GM18951 (cell line): ENCODE measurements around the gene FIBP.

Experiments
- POLR2A ChIP-seq: IDR thresholded peaks from 4 replicates; pipeline ENCODE4 v1.6.1; 2011; ENCODE audit warnings: mild to moderate bottlenecking; ENCODE audit not compliant: insufficient read length, insufficient read depth; ENCODE audit errors: extremely low read depth
- in situ Hi-C: fragments of 300-500 bp; cut with MboI; formaldehyde crosslinking; loops from one replicate; pipeline ENCODE4 v1.12.0; 2022; ENCODE audit warnings: low sequenced_read_pairs, mixed read lengths, inconsistent platforms; ENCODE audit not compliant: unreplicated experiment

Gene FIBP

DNA sequence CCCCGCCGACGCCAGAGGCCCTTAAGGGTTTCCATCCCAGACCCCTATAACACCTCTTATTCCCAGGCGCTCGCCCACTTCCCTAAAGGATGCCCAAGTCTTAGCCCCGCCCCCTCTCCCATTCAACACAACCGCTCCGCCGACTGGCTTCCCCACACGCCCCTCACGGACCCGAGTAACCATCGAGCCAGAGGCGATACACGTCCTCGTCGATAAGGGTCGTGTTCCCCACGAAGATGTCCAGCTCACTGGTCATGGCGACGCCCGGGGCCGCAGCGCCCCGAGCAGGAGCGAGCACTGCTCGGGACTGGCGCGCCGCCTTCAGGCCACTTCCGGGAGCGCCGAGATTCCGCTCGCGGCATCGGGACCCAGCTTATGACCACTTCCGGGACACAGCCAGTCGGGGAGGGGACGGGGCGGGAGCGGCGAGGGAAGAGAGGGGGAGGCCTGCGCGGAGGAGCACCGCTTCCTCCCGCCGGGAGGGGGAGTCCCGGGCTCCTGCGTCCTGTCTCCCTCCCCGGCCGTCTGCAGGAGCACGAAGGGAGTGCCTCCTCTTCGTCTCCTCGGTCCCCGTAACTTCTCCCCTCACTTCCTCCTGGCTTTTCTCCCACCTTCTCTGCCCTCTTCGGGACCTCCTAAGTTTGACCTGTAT, at the start of gene FIBP:
Gene FIBP, minus strand, starts transcription at position 309 of the 652 bp plus-strand sequence. Its CDS starts 53 bp downstream, at position 256.
- in situ Hi-C loops: no loop called here

DNA sequence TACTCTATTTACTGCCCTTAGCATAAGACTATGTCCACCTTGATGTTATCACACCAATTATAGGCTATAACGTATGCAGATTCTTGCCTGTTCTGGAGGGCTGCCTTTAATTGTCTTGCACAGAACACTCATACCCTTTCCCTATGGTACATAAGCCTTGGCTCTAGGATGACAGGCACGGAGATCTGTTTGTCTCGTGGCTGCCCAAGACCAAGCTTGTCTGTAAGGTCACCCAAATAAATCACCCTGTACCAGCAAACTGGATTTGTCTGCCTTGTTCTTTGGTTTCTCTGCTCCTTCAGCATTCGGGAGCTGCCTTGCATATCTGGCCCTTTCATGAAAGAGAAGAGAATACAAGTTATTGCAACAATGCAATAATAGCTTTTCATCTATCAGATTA, 49.5 kb upstream of the FIBP start:
- in situ Hi-C loops: no loop called here

More for the DNA sequence above, at the start of gene FIBP:
- TF ChIP-seq POLR2A: peak; percentile 96

DNA sequence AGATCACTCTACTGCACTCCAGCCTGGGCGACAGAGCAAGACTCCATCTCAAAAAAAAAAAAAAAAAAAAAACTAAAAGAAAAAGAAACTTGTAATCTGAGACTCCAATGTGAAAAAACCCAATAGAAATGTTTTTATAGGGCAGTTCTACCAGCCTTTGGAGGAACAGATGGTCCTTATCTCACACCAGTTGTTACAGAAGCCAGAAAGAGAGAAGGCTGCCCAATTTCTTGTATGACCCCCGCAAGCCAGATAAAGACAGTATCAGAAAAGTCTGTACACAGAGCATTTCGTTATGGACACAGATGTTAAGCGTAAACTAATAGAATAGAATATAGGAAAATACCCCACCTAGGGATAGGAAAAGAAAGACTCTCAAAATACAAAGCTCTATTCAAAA, 45.7 kb upstream of the FIBP start:
- TF ChIP-seq POLR2A: no peak
- in situ Hi-C loops: no loop called here

More for the DNA sequence above, 49.5 kb upstream of the FIBP start:
- no peak for TF ChIP-seq POLR2A

DNA sequence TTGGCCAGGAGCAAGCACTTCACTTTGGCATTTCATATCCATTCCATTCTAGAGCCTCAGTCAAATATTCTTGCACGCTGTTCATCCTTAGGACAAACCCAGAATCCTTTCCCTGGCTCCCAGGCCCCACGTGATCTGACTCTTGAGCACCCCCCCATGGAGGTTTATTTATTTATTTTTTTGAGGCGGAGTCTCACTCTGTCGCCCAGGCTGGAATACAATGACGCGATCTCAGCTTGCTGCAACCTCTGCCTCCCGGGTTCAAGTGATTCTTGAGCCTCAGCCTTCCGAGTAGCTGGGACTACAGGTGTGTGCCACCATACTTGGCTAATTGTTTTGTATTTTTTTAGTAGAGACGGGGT, 44.3 kb upstream of the FIBP start:
- no peak for TF ChIP-seq POLR2A
- in situ Hi-C loops: no loop called here

DNA sequence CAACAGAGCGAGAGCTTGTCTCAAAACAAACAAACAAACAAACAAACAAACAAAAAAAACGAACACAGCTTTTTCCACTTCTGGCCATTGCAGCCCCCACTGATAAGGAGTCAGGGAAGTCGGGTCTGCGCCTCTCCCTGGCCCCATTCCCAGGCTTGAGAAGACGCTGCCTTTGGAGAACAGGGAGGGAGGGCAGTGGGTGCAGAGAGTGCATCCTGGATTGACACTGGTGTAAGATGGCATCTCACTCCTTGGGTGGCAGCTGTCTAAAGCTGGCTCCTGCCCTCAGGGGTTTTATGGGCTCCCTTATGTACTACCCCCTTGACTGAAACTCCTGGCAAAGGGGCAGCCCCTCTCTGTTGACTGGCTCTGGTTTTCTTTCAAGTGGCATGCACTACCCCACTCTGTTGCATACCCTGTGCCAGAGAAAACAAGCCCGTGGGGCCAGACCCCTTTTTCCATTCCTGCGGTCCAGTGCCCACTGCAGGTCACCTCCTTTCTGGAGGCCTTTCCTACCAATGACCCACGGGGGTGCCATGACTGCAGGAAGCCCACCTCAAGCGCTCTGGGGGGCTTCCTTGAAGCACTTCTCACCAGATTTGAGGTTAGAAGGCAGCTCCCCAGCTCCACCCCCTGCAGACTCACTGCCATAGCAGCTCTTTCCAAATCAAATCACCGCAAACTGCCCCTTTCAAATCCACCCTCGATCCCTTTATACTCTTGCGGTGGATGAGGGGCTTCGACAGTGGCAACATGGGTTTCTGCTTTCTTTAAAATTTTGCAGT, 43.7 kb upstream of the FIBP start:
- in situ Hi-C loops: no loop called here
- no peak for TF ChIP-seq POLR2A

DNA sequence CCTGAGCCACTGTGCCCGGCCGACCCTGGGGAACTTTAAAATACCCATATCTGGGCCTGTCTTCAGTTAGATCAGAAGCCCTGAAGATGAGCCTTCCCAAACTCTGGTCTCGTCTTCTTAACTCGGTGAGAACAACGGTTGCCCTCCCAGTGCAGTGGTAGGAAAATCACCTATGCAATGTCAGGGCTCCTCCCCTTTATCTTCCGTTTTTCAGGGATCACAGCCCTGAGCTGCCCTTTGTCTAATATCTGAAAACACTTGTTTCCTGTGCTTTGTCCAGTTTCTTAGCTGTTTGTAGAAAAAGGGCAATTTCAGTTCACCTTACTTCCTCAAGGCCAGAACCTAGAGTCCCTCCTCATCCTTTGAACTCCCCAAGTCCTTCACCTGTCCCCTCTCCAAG, 40.4 kb upstream of the FIBP start:
- no peak for TF ChIP-seq POLR2A
- in situ Hi-C loops: no loop called here

DNA sequence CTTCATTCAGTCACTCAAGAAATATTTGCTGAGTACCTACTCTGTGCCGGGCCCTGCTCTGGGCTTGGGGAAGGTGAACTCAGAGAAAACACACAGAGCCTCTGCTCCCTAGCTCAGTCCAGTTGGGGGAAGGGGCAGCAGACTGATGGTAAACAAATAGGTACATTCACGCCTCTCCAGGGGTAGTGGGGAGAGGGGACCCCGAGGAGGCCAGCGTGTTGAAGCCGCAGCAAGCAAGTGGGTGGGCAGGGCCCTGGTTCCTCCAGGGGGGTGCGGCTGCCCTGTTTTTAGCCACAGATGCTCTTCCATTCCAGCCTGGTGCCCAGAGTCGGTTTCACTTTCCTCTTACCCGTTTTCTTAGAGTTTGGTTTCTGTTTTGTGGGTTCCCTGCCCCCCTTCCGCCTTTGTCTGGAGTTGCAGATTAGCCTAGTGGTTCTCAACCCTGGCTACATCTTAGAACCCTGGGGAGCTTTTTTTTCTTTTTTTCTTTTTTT, 39.7 kb upstream of the FIBP start:
- peak; percentile 58 for TF ChIP-seq POLR2A
- in situ Hi-C loops: no loop called here

DNA sequence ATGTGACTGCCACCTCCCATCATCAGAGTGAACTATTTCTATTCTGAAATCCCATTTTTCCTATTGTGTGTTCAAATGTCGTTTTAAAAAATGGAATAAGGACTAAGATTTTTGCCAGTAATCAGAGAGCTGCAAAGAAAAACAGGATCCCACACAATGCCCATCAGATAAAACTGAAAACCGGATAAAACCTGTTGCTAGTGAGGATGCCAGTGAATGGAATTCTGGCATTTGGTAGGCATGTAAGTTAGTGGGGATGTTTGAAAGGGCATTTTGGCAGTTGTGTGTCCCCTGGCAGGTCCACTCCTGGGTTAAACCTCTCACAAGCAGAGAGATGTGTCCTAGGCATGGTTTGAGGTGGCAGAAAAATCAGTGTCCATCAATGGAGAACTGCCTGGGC, 37.1 kb upstream of the FIBP start:
- TF ChIP-seq POLR2A: no peak
- in situ Hi-C loops: no loop called here

DNA sequence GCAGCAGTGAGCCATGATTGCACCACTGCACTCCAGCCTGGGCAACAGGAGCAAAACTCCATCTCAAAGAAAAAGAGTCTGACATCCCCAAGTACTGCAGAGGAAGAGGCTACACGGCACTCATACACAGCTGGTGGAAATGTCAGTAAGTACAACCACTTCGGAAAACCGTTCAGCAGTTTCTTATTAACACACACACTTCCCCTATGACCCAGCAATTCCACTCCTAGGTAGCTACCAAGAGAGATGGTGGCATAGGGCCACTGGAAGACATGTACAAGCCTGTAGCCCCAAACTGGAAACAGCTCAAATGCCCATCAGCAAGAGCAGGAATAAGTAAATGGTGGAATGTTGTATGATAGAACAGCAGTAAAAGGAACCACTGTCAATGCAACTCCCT, 34.3 kb upstream of the FIBP start:
- TF ChIP-seq POLR2A: no peak
- in situ Hi-C loops: no loop called here

DNA sequence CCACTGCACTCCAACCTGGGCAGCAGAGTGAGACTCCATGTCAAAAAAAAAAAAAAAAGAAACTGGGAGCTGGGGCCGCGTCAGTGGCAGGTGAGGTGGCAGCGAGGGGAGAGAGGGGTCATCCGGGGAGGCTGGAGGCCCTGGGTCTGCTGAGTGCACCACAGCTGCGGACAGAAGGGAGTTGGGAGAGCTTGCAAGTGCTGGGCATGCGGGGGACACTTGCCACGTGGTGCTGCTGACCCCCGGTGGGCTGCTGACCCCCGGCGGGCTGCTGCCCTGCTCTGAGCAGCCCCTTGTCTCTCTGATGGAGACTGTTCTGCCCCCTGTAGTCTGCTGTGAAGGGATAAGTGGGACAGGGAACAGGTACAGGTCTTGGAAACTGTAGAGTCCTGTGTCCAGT, 33.6 kb upstream of the FIBP start:
- TF ChIP-seq POLR2A: no peak
- in situ Hi-C loops: no loop called here

DNA sequence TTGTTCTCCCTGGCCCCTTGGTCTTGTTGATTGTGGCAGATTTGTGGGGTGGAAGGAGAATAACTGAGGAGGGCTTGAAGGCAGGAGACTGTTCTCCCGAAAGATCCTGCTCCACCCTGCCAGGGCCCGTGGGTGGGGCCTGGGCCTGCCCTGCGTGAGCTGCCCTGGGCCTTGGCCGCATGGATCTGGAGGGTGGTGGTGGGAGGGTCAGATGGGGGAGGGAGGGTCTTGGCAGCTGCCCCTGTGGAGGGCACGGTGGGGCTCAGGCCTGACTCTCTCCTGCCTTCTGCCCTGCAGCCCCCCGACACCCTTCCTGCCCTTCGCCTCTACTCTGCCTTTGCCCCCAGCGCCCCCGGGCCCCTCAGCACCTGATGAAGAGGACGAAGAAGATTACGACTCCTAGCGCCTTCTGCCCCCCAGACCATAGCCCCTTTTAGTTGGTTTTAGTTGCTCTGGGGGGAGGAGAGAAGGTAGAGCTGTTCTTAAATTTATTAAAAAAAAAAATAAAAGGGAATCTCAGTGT, 32.8 kb upstream of the FIBP start:
- in situ Hi-C loops: no loop called here

DNA sequence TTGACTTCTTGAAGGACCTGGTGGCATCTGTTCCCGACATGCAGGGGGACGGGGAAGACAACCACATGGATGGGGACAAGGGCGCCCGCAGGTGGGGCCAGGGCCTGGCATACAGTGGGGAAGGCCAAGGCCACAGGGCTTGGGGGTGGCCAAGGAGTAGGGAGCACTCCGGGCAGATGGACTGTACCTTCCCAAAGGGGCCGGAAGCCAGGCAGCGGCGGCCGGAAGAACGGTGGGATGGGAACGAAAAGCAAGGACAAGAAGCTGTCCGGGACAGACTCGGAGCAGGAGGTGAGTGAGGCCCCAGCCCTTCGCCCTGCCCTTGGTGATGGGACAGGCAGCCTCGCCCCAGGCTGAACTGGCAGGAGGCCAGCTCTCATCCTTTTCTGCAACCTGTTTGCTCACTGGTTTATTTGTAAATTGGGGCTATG, 32.1 kb upstream of the FIBP start:
- in situ Hi-C loops: no loop called here
- TF ChIP-seq POLR2A: no peak

More for the DNA sequence above, 32.8 kb upstream of the FIBP start:
- TF ChIP-seq POLR2A: no peak

DNA sequence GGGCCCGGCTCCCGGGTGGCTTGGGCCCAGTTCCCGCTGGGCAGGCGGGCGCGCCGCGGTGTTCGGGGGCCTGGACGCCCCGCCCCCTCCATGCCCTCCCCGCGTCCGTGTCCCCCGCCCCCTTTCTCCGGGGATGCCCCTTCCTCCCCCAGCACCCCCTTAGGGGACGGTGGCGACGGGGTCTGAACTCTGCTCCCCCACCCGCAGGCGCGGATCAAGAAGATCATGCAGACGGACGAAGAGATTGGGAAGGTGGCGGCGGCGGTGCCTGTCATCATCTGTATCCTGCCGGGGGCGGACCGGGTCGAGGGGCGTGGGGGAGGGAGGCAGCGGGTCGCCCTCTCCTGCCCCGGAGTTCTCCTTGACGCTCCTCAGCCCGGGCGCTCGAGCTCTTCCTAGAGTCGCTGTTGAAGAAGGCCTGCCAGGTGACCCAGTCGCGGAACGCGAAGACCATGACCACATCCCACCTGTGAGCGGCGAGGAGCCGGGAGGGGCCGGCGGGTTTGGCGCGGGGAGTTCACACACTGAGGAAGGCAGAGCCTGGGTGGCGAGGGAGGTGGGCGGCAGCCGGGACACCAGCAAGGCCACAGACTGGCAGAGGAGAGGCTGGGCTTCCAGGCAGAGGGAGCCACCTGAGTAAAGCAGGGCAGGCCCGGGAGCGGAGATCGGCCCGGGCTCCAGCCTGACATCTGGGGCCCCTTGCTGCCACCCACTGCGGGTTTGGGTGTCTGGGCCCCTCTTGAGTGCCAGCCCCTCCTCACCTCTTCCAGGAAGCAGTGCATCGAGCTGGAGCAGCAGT, 31.5 kb upstream of the FIBP start:
- TF ChIP-seq POLR2A: no peak
- in situ Hi-C loops: no loop called here

DNA sequence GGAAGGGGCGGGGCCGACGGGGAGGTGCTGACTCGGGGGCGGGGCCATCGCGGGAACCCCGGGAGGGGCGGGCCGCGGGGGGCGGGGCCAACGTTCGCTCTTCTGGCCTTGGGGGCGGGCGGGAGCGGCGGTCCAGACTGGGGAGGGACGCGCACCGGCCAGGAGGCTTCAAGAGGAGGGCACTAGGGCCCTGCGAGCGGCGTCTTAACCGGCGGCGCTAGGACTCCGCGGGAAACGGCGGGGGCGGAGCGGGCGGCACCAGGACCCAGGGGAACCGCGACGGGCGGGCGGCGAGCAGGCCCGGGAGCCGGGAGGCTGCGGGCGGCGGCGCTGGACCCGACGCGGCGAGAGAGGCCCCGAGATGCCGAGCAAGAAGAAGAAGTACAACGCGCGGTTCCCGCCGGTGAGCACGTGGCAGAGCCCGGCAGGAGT, 30.9 kb upstream of the FIBP start, which contains the start of gene DRAP1:
Gene DRAP1, plus strand, starts transcription at position 286 of the 432 bp plus-strand sequence. Its CDS starts 76 bp downstream, at position 362.
- peak; percentile 26 for TF ChIP-seq POLR2A
- in situ Hi-C loops: no loop called here
